NCI-H345 treated with DMSO at 0.1 percent for 48 hours (cell line): ENCODE results near the gene PROSER3.

Experiments
- DNase-seq: peaks from one replicate; lab custom pipeline; 2025; ENCODE audit not compliant: unreplicated experiment; lab: John Stamatoyannopoulos, UW

Gene PROSER3

GRCh38 chr19:35757749-35758608 lies at the start of gene PROSER3:
Gene PROSER3 (plus strand): TSS chr19:35758176. CDS start chr19:35758216, 40 bp downstream.
- DNase-seq, result peak; percentile 100

- DNase-seq, result no peak
These were observed 49.6 kb upstream of the PROSER3 start for GRCh38 chr19:35708391-35708790.

- no peak for DNase-seq
These were observed 46.9 kb upstream of the PROSER3 start for GRCh38 chr19:35710784-35711723.

- DNase-seq, result no peak
These were observed 45.1 kb upstream of the PROSER3 start for GRCh38 chr19:35712567-35713505.

GRCh38 chr19:35713506-35713850 lies 44.5 kb upstream of the PROSER3 start:
- DNase-seq, result no peak

- no peak for DNase-seq
These were observed 44.0 kb upstream of the PROSER3 start for GRCh38 chr19:35713904-35714495.

GRCh38 chr19:35714601-35715354 lies 43.2 kb upstream of the PROSER3 start:
- DNase-seq, result no peak

GRCh38 chr19:35715355-35715809 lies 42.6 kb upstream of the PROSER3 start:
- no peak for DNase-seq

GRCh38 chr19:35715981-35716800 lies 41.8 kb upstream of the PROSER3 start:
- DNase-seq, result no peak

- peak; percentile 89 for DNase-seq
These were observed 40.9 kb upstream of the PROSER3 start for GRCh38 chr19:35716801-35717664.

GRCh38 chr19:35717665-35718344 lies 40.2 kb upstream of the PROSER3 start, which contains the start of gene KMT2B:
Gene KMT2B (plus strand): TSS chr19:35718003. CDS start chr19:35718019, 16 bp downstream.
- DNase-seq, result peak; percentile 100

- no peak for DNase-seq
These were observed 39.5 kb upstream of the PROSER3 start for GRCh38 chr19:35718345-35719041.

GRCh38 chr19:35719402-35720162 lies 38.4 kb upstream of the PROSER3 start:
- DNase-seq, result no peak

- no peak for DNase-seq
These were observed 37.8 kb upstream of the PROSER3 start for GRCh38 chr19:35720163-35720524.

- no peak for DNase-seq
These were observed 37.3 kb upstream of the PROSER3 start for GRCh38 chr19:35720648-35721047.

GRCh38 chr19:35721374-35721773 lies 36.6 kb upstream of the PROSER3 start:
- no peak for DNase-seq
